Brain pericyte (primary cell): ENCODE measurements around the gene MACROD1.
"Not testable (repeated sequence)": the region's sequence is repeated elsewhere in the genome, so short reads cannot be mapped to it uniquely, and the experiment has no call there.

Experiments used
- DNase-seq: peaks from one replicate; pipeline ENCODE4 v3.0.0-alpha.2; 2012; ENCODE audit warnings: low read depth, low spot score

MACROD1 gene

DNA sequence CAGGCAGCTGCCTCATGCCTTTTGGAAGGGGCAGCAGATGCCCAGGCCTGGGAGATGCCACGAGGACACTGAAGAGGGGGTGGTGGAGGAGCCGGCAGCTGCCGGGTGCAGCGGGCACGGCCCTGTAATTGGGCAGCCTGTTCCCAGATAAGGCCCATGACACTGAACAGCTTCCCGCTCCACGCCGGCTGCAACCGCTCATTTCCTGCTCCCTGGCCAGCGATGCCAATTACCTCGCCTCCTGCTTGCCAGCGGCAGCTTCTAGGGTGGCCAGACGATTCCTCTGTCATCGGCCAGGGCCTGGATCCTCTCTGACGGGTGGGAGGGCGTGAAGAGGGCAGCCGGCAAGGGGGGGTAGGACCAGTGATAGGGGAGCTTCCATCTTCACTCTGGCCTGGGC, 107.4 kb downstream of the MACROD1 start:
- DNase-seq: no peak

DNA sequence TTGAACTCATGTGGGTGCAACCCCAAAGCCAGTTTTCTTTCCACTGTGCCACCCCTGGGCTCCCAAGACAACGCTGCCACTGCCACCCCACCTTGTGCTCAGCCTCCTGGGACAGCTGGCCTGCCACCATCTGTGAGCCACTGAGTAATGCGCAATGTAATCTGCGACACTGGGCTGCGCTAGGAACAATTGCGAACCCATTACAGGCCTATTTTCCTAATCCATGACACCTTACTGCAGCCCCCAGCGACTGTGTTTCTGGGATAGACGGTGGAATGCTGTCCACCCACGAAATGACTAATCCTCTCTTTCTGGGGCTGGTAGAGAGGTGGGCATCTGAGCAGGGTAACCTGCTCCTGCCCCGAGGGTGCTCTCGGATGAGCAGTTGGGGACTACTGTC, 108.0 kb downstream of the MACROD1 start:
- no peak for DNase-seq

DNA sequence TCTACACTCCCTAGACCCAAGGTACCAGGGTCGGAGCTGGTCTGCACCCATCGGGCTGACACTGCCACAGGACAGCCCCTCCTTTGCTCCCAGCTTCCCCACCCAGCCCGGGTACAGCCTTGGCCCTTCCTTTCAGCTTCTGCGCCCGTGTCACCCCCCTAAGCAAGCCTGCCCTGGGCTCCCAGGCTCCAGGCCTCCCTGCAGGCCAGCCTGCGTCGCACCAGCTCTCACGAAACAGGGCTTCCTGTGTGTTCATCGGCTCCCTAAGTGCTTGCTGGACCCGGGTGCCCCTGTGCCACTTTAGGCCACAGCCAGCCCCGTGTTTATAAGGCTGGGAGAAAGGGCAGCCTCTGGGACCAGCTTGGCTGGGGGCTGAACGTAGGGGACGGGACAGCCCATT, 109.1 kb downstream of the MACROD1 start:
- DNase-seq: no peak

DNA sequence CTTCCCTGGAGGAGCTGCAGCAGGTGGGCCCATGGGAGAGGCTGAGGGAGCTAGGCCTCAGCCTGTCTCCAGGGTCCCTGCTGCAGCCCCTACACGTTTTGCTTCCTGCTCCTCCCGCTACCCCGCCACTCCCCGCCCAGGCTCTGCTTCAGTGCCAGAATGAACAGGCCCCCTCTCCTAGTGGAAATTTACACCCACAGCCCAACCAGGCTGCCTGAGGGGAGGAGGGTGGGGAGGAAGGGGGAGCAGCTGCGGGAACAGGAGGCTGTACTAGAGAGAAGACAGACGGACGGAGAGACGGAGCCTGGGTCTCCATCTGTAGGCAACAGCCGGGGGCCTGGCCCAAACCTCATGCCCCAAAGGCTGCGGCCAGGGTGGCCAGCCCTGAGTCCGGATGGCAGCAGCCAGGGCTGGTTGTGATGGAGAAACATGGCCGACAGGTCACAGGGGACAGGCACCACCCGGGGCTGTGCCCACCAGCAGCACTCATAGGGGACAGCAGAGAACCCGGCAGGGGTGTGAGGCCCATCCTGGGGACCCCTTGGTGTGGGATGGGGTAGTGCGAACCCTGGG, 109.6 kb downstream of the MACROD1 start:
- no peak for DNase-seq

DNA sequence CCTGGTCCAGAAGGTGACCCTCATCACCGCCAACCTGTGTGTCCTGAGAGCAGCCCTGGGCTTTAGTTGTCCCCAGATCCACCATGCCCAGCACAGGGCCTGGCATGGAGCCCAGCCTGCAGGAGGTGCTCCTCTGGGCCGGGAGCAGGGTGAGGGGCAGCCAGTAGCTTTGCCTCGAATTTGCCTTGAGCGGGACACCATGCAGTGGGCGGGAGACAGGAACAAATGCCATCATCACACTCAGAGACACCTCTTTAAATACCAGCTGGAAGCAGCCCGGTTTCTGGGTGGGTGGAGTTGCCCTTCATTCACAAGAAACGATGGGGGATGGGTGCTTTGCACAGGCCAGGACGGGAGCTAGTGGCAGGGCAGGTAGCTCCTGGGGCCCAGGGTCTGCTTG, 110.8 kb downstream of the MACROD1 start:
- DNase-seq: no peak

DNA sequence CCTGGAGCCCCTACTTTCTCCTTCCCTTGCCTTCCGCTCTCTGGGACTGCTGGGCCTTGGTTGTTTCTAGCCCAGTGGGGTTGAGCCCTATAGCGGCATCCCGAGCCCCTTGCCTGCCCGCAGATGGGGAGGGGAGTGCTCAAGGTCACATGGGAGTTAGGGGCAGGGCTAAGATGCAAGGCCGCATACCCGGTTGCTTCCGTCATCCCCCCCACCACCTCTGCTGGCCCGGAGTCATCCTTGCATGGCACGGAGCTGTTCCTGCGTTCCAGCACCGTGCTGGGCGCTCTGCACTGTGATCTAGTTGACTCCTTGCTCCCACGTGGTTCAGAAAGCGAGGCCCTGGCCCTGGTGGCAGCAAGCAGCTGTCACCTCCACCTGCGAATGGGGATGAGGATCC, 112.2 kb downstream of the MACROD1 start:
- no peak for DNase-seq

DNA sequence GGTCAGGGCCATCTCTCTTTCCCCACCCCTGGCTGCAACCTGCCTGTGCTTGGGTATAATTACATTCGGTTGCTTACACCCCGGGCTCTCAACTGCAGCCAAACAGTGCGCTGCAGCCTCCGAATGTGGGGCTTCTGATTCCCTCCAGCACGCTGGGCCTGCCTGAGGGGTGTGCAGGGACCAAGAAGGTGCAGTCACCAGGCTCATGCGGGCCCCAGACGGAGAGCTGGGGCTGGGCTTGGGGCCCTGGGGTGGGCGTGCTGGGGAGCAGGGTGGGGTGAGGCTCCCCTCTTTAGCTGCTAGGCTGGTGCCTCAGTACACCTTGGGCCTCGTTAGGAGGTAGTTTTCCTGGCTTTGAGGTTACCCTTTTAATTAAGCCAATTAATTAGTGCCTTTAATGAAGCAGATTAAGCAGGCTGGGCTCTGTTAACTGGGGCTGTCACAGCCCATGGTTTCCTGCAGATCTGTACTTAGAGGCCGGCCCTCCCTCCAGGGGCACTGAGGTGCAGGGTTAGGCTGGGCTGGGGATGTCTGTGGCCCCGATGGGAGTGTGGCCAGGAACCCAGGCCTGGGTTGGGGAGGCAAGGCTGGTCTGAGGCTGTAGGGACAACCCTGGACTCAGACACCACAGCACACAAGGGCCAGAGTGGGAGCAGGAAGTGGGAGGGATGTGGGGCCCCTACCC, 112.8 kb downstream of the MACROD1 start:
- DNase-seq: no peak

DNA sequence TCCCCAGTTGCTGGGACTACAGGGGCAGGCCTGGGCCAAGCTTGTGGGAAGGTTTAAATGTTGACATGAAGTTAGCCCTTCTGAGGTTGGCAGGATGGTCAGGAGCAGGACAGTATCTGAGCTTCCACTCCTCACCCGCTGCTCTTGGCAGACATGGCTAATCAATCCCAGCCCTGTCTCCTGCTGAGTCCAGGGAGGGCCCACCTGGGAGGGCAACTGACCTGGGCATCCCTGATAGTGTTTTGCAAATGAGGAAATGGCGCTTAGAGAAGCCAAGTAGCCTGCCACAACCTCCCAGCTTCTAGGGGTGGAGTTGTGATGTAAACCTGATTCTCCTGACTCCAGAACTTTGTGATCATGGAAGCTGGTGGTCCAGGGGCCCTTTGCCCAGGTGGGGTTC, 113.5 kb downstream of the MACROD1 start:
- no peak for DNase-seq

DNA sequence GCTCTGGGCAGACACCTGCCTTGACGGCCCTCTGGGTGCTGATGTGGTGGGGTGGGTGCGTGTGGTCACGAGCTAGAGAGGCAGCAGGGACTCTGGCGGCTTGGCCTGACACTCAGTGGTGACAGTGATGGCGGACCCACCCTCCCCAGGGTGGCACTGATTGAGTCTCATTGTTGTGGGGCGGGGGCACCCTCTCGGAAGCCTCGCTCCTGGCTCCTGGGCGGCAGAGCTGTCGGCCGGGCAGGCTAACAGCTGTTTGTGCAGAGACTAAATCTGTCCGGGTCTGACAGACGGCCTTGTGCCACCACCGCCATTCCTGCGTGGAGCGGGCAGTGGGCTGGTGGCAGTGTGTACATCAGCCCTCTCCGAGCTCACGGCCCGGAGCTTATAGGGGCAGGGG, 114.6 kb downstream of the MACROD1 start:
- DNase-seq: no peak

DNA sequence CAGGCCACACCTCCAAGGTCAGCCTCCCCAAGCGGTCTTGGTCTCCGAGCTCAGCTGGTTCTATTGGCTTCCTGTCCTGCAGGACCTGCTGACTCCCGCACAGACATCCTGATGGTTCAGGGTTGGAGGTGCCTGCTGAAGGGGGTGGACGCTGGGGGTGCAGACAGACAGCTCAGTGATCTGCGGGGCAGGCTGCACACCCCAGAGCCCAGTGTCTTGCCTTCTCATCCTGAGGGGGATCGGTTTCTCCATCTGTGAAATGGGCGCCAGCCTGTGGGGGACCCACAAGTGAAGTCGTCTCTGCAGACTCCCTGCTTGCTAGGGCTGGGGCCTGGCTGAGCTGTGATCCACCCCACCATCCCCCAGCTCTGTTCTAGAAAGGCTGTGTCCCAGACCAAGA, 116.4 kb downstream of the MACROD1 start:
- DNase-seq: no peak

DNA sequence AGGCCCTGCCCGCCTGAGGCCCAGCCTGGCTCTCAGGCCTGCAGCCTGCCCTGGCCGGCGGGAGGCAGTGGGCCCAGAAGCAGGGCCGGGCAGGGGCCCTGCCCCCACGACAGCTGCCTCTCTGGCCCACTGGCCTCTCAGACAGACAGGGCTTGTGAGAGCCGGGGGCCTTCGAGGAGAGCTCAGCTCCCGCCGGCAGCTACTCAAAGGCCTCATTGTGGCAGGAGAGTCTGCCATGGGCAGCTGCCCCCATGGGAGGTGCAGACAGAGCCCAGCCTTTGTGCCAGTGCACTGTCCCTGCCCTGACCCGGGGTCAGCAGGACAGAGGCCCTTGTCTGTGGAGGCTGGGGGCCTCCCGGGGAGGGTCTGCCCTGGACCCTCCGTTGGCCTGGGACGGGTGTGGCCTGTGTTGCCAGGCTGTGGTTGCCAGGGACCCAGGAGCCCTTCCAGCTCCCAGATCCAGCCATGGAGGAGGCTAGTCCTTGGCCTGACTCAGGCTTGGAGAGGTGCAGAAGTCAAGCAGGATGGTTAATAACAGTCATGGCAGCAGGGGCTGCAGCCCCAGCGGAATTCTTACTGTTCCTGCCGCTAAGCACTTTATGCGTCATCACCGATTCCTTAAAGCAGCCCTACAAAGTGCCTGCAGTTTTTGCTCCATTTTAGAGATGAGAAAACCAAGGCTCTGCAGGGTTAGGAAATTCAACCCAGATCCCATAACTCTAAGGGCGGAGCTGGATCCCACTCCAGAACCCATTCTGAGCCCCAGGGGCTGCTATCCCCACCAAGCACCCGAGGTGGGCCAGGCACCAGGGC, 117.7 kb downstream of the MACROD1 start:
- no peak for DNase-seq

DNA sequence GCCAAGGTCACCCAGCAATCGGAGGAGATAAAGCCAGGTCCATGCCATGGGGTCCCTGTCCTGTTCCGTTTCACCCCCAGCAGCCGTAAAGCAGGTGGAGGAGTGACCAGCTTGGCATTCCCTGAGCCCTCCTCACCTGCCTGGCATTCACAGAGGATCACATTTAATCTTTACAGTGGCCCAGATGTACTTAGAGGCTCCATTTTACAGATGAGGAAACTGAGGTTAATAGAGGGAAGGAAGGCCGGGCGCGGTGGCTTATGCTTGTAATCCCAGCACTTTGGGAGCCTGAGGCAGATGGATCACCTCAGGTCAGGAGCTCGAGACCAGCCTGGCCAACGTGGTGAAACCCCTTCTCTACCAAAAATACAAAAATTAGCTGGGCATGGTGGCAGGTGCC, 118.5 kb downstream of the MACROD1 start:
- DNase-seq: not testable (repeated sequence)

DNA sequence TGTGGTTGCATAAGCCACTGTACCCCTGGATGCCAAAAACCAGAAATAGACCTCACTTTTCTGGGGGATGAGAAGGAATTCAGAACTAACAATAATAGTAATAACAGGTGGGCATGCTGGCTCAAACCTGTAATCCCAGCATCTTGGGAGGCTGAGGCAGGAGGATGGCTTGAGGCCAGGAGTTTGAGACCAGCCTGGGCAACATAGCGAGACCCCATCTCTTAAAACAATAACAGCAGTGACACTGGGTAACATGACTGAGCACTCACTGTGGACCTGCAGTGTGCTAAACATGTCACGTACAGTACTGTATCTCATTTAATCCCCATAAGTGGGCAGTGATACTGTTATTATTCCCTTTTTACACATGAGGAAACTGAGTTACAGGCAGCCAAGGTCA, 120.2 kb downstream of the MACROD1 start:
- no peak for DNase-seq

DNA sequence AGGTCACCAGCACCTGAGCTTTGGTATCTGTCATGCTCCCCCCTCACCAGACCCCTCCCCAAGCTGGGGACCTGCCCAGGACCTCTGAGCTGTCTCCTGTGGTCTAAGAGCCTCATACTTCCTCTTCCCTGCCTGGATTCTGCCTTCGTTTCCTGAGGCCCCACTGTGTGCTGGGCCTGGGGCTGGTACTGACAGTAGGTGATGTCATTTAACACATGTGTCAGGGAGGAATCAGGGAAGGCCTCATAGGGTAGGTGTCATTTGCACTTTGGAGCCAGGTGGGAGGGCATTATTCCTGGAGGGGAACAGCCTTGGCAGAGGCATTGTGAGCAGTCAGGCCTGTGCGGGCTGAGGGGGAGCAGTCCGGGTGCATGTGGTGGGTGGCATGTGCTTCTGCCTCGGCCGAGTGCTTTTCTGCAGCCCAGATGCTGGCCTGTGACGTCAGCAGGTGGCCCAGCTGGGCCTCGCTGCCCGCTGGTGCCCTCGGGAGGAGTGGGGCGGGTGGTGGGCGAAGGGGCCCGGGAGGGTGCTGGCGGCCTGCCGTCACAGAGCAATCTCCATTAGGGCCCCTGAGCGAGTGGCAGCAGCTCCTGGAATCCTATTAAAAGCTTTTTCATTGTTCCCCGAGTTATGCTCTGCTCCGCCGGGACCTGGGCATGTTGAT, 121.1 kb downstream of the MACROD1 start:
- DNase-seq: no peak

DNA sequence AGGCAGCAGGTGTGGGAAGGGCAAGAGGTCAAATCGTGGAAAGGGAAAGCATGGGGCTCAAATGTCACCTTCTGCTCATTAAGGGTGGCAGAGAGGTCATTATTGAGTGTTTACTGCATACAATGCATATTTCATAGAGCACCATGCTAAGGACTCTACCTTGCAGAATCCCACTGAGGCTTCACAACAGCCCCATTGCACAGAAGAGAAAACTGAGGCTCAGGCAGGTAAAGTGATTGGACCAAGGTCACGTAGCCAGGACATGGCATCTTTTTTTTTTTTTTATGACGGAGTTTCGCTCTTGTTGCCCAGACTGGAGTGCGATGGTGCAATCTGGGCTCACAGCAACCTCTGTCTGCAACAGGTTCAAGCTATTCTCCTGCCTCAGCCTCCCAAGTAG, 122.4 kb downstream of the MACROD1 start:
- DNase-seq: no peak

DNA sequence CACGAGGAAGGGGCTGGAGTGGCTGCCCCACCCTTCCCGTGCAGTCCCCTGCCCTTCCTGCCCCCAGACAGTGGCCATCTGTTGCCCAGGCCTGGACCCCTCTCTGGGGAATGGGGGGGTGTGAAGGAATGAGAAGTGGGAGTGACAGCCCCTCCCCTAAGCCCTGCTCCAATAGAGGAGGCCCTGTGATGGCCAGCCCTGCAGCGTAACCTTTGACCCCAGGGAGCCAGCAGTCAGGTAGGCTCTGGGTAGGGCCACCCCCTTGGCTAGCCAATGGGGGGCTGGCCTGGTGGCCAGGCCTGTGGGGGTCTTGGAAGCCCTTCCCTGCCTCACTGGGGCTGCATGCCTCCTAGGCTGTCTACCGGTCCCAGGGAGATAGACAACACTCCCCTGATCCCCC, 123.6 kb downstream of the MACROD1 start:
- no peak for DNase-seq

DNA sequence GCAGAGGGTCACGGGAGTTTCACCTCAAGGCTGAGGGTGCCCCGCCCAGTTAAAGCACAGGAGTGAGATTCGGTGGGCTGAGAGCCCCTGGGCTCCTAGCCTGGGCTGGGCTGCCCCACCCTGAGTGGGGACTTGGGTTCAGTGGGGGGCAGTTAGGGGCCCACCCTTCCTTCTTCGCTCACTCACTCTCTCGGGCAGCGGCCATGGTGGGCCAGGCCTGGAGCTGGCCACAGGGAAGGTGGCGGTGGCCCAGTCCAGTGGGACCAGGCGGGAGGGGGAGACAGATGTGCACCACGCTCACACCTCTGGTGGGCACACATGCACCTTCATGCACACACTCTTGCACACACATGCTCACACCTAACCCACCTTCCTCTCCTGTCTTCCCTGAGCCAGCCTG, 124.1 kb downstream of the MACROD1 start:
- no peak for DNase-seq

DNA sequence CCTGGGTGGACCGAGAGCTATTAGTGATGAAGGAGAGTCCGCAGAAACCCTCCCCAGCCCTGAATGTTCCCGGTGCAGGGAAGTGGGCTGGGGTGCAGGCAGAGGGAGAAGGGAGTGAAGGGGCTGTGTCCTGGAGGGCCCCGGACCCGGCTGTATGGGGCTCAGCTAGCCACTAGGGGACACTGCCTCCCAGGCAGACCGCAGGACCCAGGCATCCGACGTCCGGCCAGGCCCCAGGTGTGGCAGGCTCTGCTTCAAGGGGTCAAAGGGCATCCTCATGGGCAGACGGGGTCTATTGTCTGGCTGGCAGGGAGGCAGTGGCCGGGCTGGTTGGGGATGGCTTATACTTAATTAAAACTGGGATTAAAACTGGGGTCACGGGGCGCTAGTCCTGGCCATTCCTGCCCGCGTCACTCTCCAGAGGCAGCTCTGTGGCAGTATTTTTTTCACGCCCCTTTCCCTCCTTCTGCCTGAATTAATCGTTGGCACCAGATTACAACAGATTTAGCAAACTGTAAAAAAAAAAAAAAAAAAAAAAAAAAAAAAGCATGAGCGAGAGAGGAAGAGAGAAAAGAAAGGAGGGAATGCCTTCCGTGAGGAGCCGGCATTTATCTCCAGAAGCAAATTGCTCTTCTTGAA, 125.1 kb downstream of the MACROD1 start:
- DNase-seq: no peak

DNA sequence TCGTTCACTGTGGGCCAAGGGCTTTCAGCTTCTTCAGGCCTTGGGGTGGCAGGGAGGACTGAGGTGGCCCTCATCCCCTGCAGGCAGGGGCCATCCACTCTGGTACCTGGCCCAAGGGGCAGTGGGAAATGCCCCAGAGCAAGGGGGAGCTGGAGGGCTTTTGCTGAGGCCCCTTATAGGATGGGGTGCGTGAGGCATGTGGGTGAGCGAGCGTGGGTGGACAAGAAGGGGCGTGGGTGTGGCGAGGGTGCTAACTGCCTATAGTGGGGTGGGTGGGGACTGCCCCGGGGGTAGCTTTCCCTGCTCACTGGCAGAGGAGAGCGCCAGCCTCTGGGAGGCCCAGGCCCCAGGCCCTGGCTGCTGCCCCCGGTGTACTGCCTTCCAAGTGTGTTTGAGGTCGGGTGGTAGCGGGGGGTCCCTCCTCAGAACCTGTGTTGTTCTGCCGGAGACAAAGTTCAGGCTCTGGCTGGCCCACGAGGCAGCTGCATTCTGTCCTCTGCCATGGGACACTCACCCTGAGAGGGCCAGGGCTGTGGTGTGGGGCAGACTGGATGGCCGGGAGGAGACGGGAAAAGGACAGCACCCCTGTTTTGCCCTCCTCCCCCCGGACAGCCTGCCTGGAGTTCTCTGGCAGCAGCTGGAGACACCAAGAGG, 126.8 kb downstream of the MACROD1 start:
- no peak for DNase-seq

DNA sequence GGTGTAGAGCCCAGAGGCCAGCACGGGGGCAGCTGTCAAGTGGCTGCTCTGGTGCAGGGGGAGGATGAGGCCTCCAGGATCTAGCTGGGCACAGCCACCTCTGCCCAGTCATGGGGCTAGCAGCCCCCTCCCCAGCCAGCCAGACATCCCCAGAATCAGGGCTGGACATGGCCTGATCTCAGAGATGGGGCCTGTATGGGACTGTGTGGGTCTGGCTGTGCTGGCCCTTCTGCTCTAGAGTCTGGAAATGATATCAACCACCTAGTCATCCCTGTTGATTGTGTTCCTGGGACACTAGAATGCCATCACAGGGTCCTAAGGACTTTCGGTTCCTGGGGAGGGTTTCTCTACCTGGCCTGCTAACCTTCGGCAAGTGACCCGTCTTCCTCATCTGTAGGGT, 127.4 kb downstream of the MACROD1 start:
- DNase-seq: no peak

DNA sequence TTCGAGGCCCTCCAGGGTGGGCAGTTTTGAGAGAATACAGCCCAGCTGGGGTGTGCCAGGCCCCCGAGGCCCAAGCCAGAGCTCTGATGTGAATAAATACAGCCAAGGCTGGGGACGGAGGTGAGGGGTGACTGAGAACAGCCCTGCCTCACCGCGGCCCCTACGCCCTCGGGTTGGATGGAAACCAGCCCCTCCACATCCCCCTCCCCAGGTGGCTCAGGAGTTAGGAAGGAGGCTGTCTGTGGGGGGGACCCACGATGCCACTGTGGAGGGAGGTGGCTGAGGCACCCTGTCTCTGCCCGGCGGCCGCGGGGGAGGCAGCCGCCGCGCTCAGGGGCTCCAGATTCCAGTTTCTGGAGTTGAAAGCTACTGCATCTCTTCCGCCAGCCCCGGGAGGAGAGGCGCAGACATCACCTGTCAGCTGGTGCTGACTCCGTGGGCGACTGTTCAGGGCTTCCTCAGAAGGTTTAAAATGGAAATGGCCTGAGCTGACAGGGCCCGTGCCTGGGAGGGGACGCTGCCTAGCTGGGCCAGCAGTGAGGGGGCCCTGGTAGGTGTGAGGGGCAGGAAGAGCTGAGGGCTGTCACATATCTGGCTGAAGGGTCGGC, 128.8 kb downstream of the MACROD1 start:
- no peak for DNase-seq
